HEK293T (cell line): ENCODE results near the gene FBXO9.

Experiments
- ARNT ChIP-seq: fragments of 450-650 bp; IDR thresholded peaks from 2 replicates; pipeline ENCODE4 v1.6.1; 2017; ENCODE audit warnings: mild to moderate bottlenecking
- CTBP1 ChIP-seq: fragments of 450-650 bp; IDR thresholded peaks from 2 replicates; pipeline ENCODE4 v1.6.1; 2016; ENCODE audit warnings: borderline replicate concordance
- FOXA1 ChIP-seq: fragments of 450-650 bp; IDR thresholded peaks from 2 replicates; pipeline ENCODE4 v1.6.1; 2016; ENCODE audit warnings: mild to moderate bottlenecking
- FOXM1 ChIP-seq: fragments of 450-650 bp; IDR thresholded peaks from 2 replicates; pipeline ENCODE4 v1.6.1; 2017; ENCODE audit warnings: mild to moderate bottlenecking, borderline replicate concordance
- LEF1 ChIP-seq: fragments of 450-650 bp; IDR thresholded peaks from 2 replicates; pipeline ENCODE4 v1.6.1; 2017; ENCODE audit warnings: mild to moderate bottlenecking, borderline replicate concordance
- NFRKB ChIP-seq: fragments of 450-650 bp; IDR thresholded peaks from 2 replicates; pipeline ENCODE4 v1.6.1; 2016; ENCODE audit warnings: mild to moderate bottlenecking, moderate library complexity
- SP1 ChIP-seq: fragments of 450-650 bp; IDR thresholded peaks from 2 replicates; pipeline ENCODE4 v1.6.1; 2017
- SUZ12 ChIP-seq: fragments of 450-650 bp; IDR thresholded peaks from 2 replicates; pipeline ENCODE4 v1.6.1; 2016; ENCODE audit warnings: mild to moderate bottlenecking
- TARDBP ChIP-seq: fragments of 450-650 bp; IDR thresholded peaks from 2 replicates; pipeline ENCODE4 v1.6.1; 2016
- ZNF384 ChIP-seq: fragments of 450-650 bp; IDR thresholded peaks from 2 replicates; pipeline ENCODE4 v1.6.1; 2016

GRCh38 chr6:53058388-53059195 is 6.6 kb upstream of the FBXO9 start:
- TF ChIP-seq NFRKB = no peak
- no peak for TF ChIP-seq FOXA1
- TF ChIP-seq SP1 = no peak
- TF ChIP-seq ARNT = no peak
- no peak for TF ChIP-seq ZNF384
- TF ChIP-seq FOXM1 = no peak
- TF ChIP-seq TARDBP = no peak
- no peak for TF ChIP-seq SUZ12
- TF ChIP-seq LEF1 = no peak
- no peak for TF ChIP-seq CTBP1
